ENCODE results near the gene WHRN. TPM values are rescaled to one million over a fixed set of nuclear protein-coding genes. Genes with fewer than 3 reads are reported as not detected.

The WHRN gene
- total and polyA plus RNA-seq, 2 experiments from 2014 or later, result 8.3 to 8.9 TPM

DNA sequence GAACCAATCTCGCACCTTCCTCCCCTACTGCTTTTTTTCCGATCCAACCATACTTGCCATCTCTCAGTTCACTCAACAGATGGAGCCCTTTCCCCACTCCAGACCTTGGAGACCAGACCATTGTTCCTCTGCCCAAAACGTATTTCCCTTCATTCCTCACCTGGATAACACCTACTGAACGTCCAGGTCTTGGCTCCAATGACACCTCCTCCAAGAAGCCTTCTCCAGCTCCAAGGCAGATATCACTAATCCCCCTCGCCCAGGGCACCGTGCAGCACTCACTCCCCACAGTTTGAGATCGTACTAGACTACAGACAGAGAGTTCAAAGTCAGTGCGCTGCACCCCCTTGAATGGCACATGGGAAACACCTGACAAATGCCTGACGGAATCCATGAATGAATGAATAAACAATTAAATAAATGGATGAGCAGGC is 70.4 kb downstream of the WHRN start:
- no peaks in the 10 kb centered on the region for H3K79me2 ChIP-seq (replicated peaks; ENCODE audit: insufficient read depth)
- H3K27ac ChIP-seq (ENCODE audit: low read depth), result no peak overlapping the region
- H2AFZ ChIP-seq, result peak overlapping the region; percentile 33; the same call in 1 of the 2 replicates
- ATAC-seq (peak; percentile 94), DNase-seq (ENCODE audit: low spot score) (peak; percentile 87)
- no peak overlapping the region for H3K4me3 Mint-ChIP-seq
- no peaks in the 10 kb centered on the region for H3F3A ChIP-seq (replicated peaks; ENCODE audit: low read depth)
- H3K27me3 Mint-ChIP-seq (ENCODE audit: insufficient read depth, low read depth, poor library complexity), result peaks cover 2% of the 10 kb centered on the region
- H3K9me2 ChIP-seq (ENCODE audit: insufficient read depth), result no peaks in the 10 kb centered on the region
- no peaks in the 10 kb centered on the region for H3K27me3 ChIP-seq (ENCODE audit: insufficient read depth)
- H3K36me3 ChIP-seq (ENCODE audit: insufficient read depth), result no peaks in the 10 kb centered on the region
- H3K4me3 ChIP-seq, result no peak overlapping the region
- no peak overlapping the region for H3K27ac Mint-ChIP-seq
- H3K4me2 ChIP-seq, result no peak overlapping the region
- no peak for TF ChIP-seq STAT1 (IDR thresholded peaks at IDR 0.05; ENCODE audit: unreplicated experiment)
- no peak for TF ChIP-seq ZNF331 (CRISPR knock-in tag; IDR thresholded peaks at IDR 0.05; ENCODE audit: low read depth)
- TF ChIP-seq, protein P1, sequence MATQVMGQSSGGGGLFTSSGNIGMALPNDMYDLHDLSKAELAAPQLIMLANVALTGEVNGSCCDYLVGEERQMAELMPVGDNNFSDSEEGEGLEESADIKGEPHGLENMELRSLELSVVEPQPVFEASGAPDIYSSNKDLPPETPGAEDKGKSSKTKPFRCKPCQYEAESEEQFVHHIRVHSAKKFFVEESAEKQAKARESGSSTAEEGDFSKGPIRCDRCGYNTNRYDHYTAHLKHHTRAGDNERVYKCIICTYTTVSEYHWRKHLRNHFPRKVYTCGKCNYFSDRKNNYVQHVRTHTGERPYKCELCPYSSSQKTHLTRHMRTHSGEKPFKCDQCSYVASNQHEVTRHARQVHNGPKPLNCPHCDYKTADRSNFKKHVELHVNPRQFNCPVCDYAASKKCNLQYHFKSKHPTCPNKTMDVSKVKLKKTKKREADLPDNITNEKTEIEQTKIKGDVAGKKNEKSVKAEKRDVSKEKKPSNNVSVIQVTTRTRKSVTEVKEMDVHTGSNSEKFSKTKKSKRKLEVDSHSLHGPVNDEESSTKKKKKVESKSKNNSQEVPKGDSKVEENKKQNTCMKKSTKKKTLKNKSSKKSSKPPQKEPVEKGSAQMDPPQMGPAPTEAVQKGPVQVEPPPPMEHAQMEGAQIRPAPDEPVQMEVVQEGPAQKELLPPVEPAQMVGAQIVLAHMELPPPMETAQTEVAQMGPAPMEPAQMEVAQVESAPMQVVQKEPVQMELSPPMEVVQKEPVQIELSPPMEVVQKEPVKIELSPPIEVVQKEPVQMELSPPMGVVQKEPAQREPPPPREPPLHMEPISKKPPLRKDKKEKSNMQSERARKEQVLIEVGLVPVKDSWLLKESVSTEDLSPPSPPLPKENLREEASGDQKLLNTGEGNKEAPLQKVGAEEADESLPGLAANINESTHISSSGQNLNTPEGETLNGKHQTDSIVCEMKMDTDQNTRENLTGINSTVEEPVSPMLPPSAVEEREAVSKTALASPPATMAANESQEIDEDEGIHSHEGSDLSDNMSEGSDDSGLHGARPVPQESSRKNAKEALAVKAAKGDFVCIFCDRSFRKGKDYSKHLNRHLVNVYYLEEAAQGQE (IDR thresholded peaks at IDR 0.05; ENCODE audit: unreplicated experiment), result no peak
- TF ChIP-seq, protein P2, sequence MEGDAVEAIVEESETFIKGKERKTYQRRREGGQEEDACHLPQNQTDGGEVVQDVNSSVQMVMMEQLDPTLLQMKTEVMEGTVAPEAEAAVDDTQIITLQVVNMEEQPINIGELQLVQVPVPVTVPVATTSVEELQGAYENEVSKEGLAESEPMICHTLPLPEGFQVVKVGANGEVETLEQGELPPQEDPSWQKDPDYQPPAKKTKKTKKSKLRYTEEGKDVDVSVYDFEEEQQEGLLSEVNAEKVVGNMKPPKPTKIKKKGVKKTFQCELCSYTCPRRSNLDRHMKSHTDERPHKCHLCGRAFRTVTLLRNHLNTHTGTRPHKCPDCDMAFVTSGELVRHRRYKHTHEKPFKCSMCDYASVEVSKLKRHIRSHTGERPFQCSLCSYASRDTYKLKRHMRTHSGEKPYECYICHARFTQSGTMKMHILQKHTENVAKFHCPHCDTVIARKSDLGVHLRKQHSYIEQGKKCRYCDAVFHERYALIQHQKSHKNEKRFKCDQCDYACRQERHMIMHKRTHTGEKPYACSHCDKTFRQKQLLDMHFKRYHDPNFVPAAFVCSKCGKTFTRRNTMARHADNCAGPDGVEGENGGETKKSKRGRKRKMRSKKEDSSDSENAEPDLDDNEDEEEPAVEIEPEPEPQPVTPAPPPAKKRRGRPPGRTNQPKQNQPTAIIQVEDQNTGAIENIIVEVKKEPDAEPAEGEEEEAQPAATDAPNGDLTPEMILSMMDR (conservative IDR thresholded peaks at IDR 0.05; ENCODE audit: low read depth in 2 of 2), result peak; percentile 83 to 94
- TF ChIP-seq CREB1 (CRISPR knock-in tag; IDR thresholded peaks at IDR 0.05; ENCODE audit: low read depth), result no peak
- TF ChIP-seq JUNB (IDR thresholded peaks at IDR 0.05; ENCODE audit: unreplicated experiment), result no peak
- no peak for TF ChIP-seq ETS1 (IDR thresholded peaks at IDR 0.05)
- no peak for TF ChIP-seq POLR2AphosphoS5 (IDR thresholded peaks at IDR 0.05; ENCODE audit: low read depth)
- no peaks in the 10 kb centered on the region for H3K36me3 Mint-ChIP-seq (ENCODE audit: low read depth)
- no peaks in the 10 kb centered on the region for H3K9me3 Mint-ChIP-seq
- no peaks in the 10 kb centered on the region for H3K4me1 ChIP-seq (ENCODE audit: insufficient read depth)
- H3K4me1 Mint-ChIP-seq, result peaks cover 5% of the 10 kb centered on the region; the same call in 1 of the 3 replicates
- no peaks in the 10 kb centered on the region for H4K20me1 ChIP-seq (replicated peaks; ENCODE audit: insufficient read depth)

GRCh38 chr9:114433720-114434255 is 71.5 kb downstream of the WHRN start:
- Histone ChIP-seq H3K27ac (ENCODE audit: low read depth) (no peak overlapping the region), H3K4me3 (no peak overlapping the region), H3K27me3 (ENCODE audit: insufficient read depth) (no peaks in the 10 kb centered on the region), H3K4me1 (ENCODE audit: insufficient read depth) (no peaks in the 10 kb centered on the region), H3K4me2 (no peak overlapping the region), H4K20me1 (replicated peaks; ENCODE audit: insufficient read depth) (no peaks in the 10 kb centered on the region), H3K79me2 (replicated peaks; ENCODE audit: insufficient read depth) (no peaks in the 10 kb centered on the region), H2AFZ (no peak overlapping the region), H3K36me3 (ENCODE audit: insufficient read depth) (no peaks in the 10 kb centered on the region), H3F3A (replicated peaks; ENCODE audit: low read depth) (no peaks in the 10 kb centered on the region), H3K9me2 (ENCODE audit: insufficient read depth) (no peaks in the 10 kb centered on the region)
- H3K27me3 Mint-ChIP-seq (ENCODE audit: insufficient read depth, low read depth, poor library complexity), result peaks cover 2% of the 10 kb centered on the region
- no peak for ATAC-seq
- no peak for DNase-seq (ENCODE audit: low spot score)
- no peak overlapping the region for H3K27ac Mint-ChIP-seq
- H3K4me1 Mint-ChIP-seq, result peaks cover 5% of the 10 kb centered on the region; the same call in 1 of the 3 replicates
- no peaks in the 10 kb centered on the region for H3K36me3 Mint-ChIP-seq (ENCODE audit: low read depth)
- no peaks in the 10 kb centered on the region for H3K9me3 Mint-ChIP-seq
- no peak overlapping the region for H3K4me3 Mint-ChIP-seq
- TF ChIP-seq, protein P2 (conservative IDR thresholded peaks at IDR 0.05; ENCODE audit: low read depth in 2 of 2), result no peak
- TF ChIP-seq, protein P1 (IDR thresholded peaks at IDR 0.05; ENCODE audit: unreplicated experiment), result no peak
- TF ChIP-seq JUNB (IDR thresholded peaks at IDR 0.05; ENCODE audit: unreplicated experiment) (no peak), POLR2AphosphoS5 (IDR thresholded peaks at IDR 0.05; ENCODE audit: low read depth) (no peak), EZH2 (IDR thresholded peaks at IDR 0.05; ENCODE audit: low read depth, unreplicated experiment) (no peak), ZNF331 (CRISPR knock-in tag; IDR thresholded peaks at IDR 0.05; ENCODE audit: low read depth) (no peak), CREB1 (CRISPR knock-in tag; IDR thresholded peaks at IDR 0.05; ENCODE audit: low read depth) (no peak), STAT1 (IDR thresholded peaks at IDR 0.05; ENCODE audit: unreplicated experiment) (no peak)

Measured in GM23338 (cell line).